ENCODE data around the gene CARNS1. TPM values are rescaled to one million over a fixed set of nuclear protein-coding genes. Genes with fewer than 3 reads are reported as not detected.

The CARNS1 gene
- total and polyA plus RNA-seq, 2 of the 13 experiments (the other 11 are each of a cell fraction or from before 2014, with no cell fraction given): not detected

DNA sequence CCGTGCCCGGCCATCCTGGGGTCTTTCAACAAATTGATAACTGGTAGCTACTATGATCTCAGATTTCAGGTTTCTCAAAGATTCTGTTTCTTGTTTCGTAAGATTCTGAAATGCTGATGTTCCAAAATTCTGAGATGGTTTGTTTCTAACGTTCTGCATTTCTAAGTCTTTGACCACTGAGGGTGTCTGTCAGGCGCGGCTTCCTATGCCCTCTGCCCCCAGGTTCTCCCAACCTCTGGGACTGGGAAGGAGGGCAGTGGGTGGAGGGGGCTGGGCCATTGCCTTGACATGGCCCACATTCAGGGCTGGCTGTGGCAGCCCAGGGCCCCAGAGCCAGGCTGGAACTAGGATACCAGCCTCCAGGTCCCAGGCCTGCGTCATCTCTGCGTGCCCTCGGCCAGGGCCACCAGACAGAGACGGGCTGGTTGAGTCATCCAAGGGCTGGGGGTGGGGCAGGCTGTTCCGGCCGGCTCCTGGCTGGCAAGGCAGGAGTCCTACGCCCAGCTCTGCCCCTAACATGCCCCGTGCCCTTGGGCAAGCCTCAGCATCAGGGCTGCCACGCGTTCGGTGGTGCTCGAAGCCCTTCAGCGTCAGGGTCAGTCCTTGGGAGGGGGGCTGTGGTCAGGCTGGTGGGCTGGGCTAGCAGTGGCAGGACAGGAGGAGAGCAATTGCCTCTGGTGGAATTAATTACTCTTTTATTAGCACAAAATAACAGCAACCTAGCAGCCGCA, 48.4 kb downstream of the CARNS1 start (continued):
- TF ChIP-seq THYN1 (CRISPR knock-in tag; IDR thresholded peaks at IDR 0.05; ENCODE audit: borderline replicate concordance, low read depth) (no peak), ZNF354B (CRISPR knock-in tag; IDR thresholded peaks at IDR 0.05) (no peak), ZNF580 (CRISPR knock-in tag; IDR thresholded peaks at IDR 0.05; ENCODE audit: borderline replicate concordance, low read depth) (no peak), ZNF891 (CRISPR knock-in tag; IDR thresholded peaks at IDR 0.05) (peak; percentile 42; the same call in 1 of the 2 replicates), FOXJ3 (CRISPR knock-in tag; IDR thresholded peaks at IDR 0.05; ENCODE audit: borderline replicate concordance) (no peak), ZZZ3 (CRISPR knock-in tag; IDR thresholded peaks at IDR 0.05; ENCODE audit: borderline replicate concordance) (no peak), ZNF709 (CRISPR knock-in tag; IDR thresholded peaks at IDR 0.05) (no peak), U2AF1 (optimal IDR thresholded peaks at IDR 0.05; ENCODE audit: low read depth, low read length) (no peak), SETDB1 (CRISPR knock-in tag; IDR thresholded peaks at IDR 0.05; ENCODE audit: borderline replicate concordance) (no peak), ZNF430 (CRISPR knock-in tag; IDR thresholded peaks at IDR 0.05) (no peak), KLF6 (CRISPR knock-in tag; IDR thresholded peaks at IDR 0.05) (no peak; the same call in 1 of the 2 replicates), ZNF350 (CRISPR knock-in tag; IDR thresholded peaks at IDR 0.05; ENCODE audit: borderline replicate concordance, low read depth) (0 out of 2 replicates have a peak, but pooled peaks have one; percentile 35), ZNF552 (CRISPR knock-in tag; IDR thresholded peaks at IDR 0.05; ENCODE audit: borderline replicate concordance) (no peak), TOPORS (CRISPR knock-in tag; IDR thresholded peaks at IDR 0.05) (no peak), ZNF710 (CRISPR knock-in tag; IDR thresholded peaks at IDR 0.05; ENCODE audit: borderline replicate concordance) (no peak), TGIF2 (CRISPR knock-in tag; IDR thresholded peaks at IDR 0.05) (no peak), FOXM1 (CRISPR knock-in tag; IDR thresholded peaks at IDR 0.05) (no peak), ATRX (CRISPR knock-in tag; IDR thresholded peaks at IDR 0.05; ENCODE audit: borderline replicate concordance) (no peak), REXO4 (CRISPR knock-in tag; IDR thresholded peaks at IDR 0.05; ENCODE audit: borderline replicate concordance) (no peak), ZNF7 (CRISPR knock-in tag; IDR thresholded peaks at IDR 0.05) (no peak), IKZF1 (IDR thresholded peaks at IDR 0.05) (no peak), ZNF30 (CRISPR knock-in tag; IDR thresholded peaks at IDR 0.05) (no peak), ZNF674 (CRISPR knock-in tag; IDR thresholded peaks at IDR 0.05; ENCODE audit: low read depth) (no peak), ZSCAN29 (CRISPR knock-in tag; conservative IDR thresholded peaks at IDR 0.05) (no peak), STAT5B (CRISPR knock-in tag; IDR thresholded peaks at IDR 0.05) (no peak), ZNF605 (CRISPR knock-in tag; IDR thresholded peaks at IDR 0.05) (0 out of 2 replicates have a peak, but pooled peaks have one; percentile 19), YEATS2 (CRISPR knock-in tag; IDR thresholded peaks at IDR 0.05; ENCODE audit: borderline replicate concordance) (peak; percentile 80)
- TF ChIP-seq, protein P1, sequence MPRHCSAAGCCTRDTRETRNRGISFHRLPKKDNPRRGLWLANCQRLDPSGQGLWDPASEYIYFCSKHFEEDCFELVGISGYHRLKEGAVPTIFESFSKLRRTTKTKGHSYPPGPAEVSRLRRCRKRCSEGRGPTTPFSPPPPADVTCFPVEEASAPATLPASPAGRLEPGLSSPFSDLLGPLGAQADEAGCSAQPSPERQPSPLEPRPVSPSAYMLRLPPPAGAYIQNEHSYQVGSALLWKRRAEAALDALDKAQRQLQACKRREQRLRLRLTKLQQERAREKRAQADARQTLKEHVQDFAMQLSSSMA (CRISPR knock-in tag; IDR thresholded peaks at IDR 0.05): no peak
- TF ChIP-seq, protein P2, sequence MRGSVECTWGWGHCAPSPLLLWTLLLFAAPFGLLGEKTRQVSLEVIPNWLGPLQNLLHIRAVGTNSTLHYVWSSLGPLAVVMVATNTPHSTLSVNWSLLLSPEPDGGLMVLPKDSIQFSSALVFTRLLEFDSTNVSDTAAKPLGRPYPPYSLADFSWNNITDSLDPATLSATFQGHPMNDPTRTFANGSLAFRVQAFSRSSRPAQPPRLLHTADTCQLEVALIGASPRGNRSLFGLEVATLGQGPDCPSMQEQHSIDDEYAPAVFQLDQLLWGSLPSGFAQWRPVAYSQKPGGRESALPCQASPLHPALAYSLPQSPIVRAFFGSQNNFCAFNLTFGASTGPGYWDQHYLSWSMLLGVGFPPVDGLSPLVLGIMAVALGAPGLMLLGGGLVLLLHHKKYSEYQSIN (CRISPR knock-in tag; IDR thresholded peaks at IDR 0.05; ENCODE audit: borderline replicate concordance): no peak
